ENCODE measurements around the gene RBM5. TPM values are rescaled to one million over a fixed set of nuclear protein-coding genes. Genes with fewer than 3 reads are reported as not detected.

Gene RBM5
- total RNA-seq, 2 donors from 2014 or later, result 58.7 to 75.8 TPM

GRCh38 chr3:50140990-50141389, 52.3 kb downstream of the RBM5 start:
- no peak for DNase-seq (ENCODE audit: low spot score)
- Histone ChIP-seq H3K4me1 (peaks cover 0 to 13% of the 10 kb centered on the region in 2 donors), H3K27me3 (no peaks in the 10 kb centered on the region), H3K4me3 (no peak overlapping the region), H3K27ac (no peak overlapping the region), H3K36me3 (no peaks in the 10 kb centered on the region), H3K9me3 (no peaks in the 10 kb centered on the region)
- no peak for TF ChIP-seq CTCF (IDR thresholded peaks at IDR 0.05)

- H3K4me3 ChIP-seq, result no peak overlapping the region
- H3K27me3 ChIP-seq, result no peaks in the 10 kb centered on the region
- DNase-seq (ENCODE audit: low spot score), result no peak
- no peaks in the 10 kb centered on the region for H3K9me3 ChIP-seq
- no peak overlapping the region for H3K27ac ChIP-seq
- H3K36me3 ChIP-seq, result no peaks in the 10 kb centered on the region
- no peak for TF ChIP-seq CTCF (IDR thresholded peaks at IDR 0.05)
- H3K4me1 ChIP-seq, result no peaks in the 10 kb centered on the region
Observed at GRCh38 chr3:50146316-50146901, 57.7 kb downstream of the RBM5 start.

GRCh38 chr3:50147016-50147415, 58.3 kb downstream of the RBM5 start:
- Histone ChIP-seq H3K9me3 (no peaks in the 10 kb centered on the region), H3K36me3 (no peaks in the 10 kb centered on the region), H3K27ac (no peak overlapping the region), H3K4me3 (no peak overlapping the region), H3K27me3 (no peaks in the 10 kb centered on the region), H3K4me1 (no peaks in the 10 kb centered on the region)
- TF ChIP-seq CTCF (IDR thresholded peaks at IDR 0.05), result no peak
- DNase-seq (ENCODE audit: low spot score), result no peak

GRCh38 chr3:50147447-50147846, 58.7 kb downstream of the RBM5 start:
- DNase-seq (ENCODE audit: low spot score), result no peak
- no peaks in the 10 kb centered on the region for H3K36me3 ChIP-seq
- H3K27me3 ChIP-seq, result no peaks in the 10 kb centered on the region
- no peaks in the 10 kb centered on the region for H3K4me1 ChIP-seq
- H3K4me3 ChIP-seq, result no peak overlapping the region
- no peak overlapping the region for H3K27ac ChIP-seq
- TF ChIP-seq CTCF (IDR thresholded peaks at IDR 0.05), result no peak
- no peaks in the 10 kb centered on the region for H3K9me3 ChIP-seq

- H3K9me3 ChIP-seq, result no peaks in the 10 kb centered on the region
- no peaks in the 10 kb centered on the region for H3K27me3 ChIP-seq
- DNase-seq (ENCODE audit: low spot score), result no peak
- TF ChIP-seq CTCF (IDR thresholded peaks at IDR 0.05), result no peak
- H3K4me1 ChIP-seq, result no peaks in the 10 kb centered on the region
- no peaks in the 10 kb centered on the region for H3K36me3 ChIP-seq
- H3K4me3 ChIP-seq, result no peak overlapping the region
- no peak overlapping the region for H3K27ac ChIP-seq
Observed at GRCh38 chr3:50147861-50148260, 59.1 kb downstream of the RBM5 start.

GRCh38 chr3:50150404-50150750, 61.7 kb downstream of the RBM5 start:
- Histone ChIP-seq H3K36me3 (no peaks in the 10 kb centered on the region), H3K4me3 (no peak overlapping the region), H3K27me3 (no peaks in the 10 kb centered on the region), H3K4me1 (peaks cover 0 to 6% of the 10 kb centered on the region in 2 donors), H3K27ac (no peak overlapping the region), H3K9me3 (no peaks in the 10 kb centered on the region)
- no peak for DNase-seq (ENCODE audit: low spot score)
- no peak for TF ChIP-seq CTCF (IDR thresholded peaks at IDR 0.05)

All from right atrium auricular region (tissue), 2 donors.